ENCODE measurements around the gene CNOT10. TPM values are rescaled to one million over a fixed set of nuclear protein-coding genes. Genes with fewer than 3 reads are reported as not detected.

CNOT10 gene
- total and polyA plus RNA-seq, 4 donors = 14.1 to 57.5 (median 22.1) TPM

DNA sequence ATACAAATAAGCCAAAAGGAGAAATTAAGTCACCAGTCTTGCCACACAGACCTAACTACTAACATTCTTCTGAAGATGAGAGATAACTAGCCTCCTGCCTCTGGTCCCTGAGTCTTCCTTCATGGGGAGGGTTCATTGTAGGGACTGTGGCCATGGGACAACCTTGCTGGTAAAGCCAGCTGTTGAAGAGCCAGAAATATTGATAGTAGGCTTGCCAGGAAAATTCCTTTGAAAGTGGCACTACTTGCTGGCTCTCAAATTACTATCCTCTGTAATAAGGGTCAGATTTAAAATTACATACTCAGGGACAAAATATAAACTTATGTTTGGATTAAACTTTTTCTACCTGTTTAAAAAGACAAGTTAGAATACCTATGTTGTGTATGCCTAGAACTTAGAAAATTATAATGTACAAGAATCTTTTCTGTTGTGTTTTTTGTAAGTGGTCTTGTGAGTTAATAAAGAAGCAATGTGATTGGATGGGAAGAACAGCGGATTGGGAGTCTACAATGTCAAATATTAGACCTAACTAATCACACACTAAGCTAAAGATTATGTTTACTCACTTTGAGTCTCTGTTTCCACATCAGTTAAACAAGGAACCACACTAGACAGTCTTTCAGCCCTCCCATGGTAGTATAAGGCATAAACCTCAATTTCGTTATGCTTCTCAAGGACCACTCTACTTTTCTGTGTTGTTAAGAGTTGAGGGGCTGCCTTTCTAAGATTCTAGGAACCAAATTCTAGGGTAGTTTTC is 72.8 kb downstream of the CNOT10 start:
- Histone ChIP-seq H3K36me3 (ENCODE audit: control insufficient read depth in 4 of 4, insufficient read depth in 4 of 4, low read length in 4 of 4) (peaks cover 1 to 15% (median 7%) of the 10 kb centered on the region in 4 donors), H3K9ac (ENCODE audit: insufficient read depth in 1 of 2, low read length in 2 of 2) (no peak overlapping the region), H3K4me3 (no peak overlapping the region), H3K9me3 (ENCODE audit: control insufficient read depth in 4 of 4, insufficient read depth in 3 of 4, low read length in 3 of 4) (no peaks in the 10 kb centered on the region), H3K27ac (ENCODE audit: low read depth in 1 of 2, low read length in 1 of 2) (no peak overlapping the region), H3K27me3 (ENCODE audit: control insufficient read depth in 3 of 3, insufficient read depth in 3 of 3, low read length in 2 of 3) (no peaks in the 10 kb centered on the region), H3K4me1 (ENCODE audit: control insufficient read depth in 5 of 5, insufficient read depth in 5 of 5, low read length in 5 of 5) (peaks cover 0 to 5% (median 0%) of the 10 kb centered on the region in 5 donors)
- TF ChIP-seq, protein P1, sequence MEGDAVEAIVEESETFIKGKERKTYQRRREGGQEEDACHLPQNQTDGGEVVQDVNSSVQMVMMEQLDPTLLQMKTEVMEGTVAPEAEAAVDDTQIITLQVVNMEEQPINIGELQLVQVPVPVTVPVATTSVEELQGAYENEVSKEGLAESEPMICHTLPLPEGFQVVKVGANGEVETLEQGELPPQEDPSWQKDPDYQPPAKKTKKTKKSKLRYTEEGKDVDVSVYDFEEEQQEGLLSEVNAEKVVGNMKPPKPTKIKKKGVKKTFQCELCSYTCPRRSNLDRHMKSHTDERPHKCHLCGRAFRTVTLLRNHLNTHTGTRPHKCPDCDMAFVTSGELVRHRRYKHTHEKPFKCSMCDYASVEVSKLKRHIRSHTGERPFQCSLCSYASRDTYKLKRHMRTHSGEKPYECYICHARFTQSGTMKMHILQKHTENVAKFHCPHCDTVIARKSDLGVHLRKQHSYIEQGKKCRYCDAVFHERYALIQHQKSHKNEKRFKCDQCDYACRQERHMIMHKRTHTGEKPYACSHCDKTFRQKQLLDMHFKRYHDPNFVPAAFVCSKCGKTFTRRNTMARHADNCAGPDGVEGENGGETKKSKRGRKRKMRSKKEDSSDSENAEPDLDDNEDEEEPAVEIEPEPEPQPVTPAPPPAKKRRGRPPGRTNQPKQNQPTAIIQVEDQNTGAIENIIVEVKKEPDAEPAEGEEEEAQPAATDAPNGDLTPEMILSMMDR (IDR thresholded peaks at IDR 0.05; ENCODE audit: control extremely low read depth, extremely low read depth) = no peak
- 44 to 74% methylated on average over 2 of the region's 2 CpGs for WGBS, 2 donors
- no peak for ATAC-seq (ENCODE audit: insufficient read depth, low FRiP score)
- DNase-seq = peak in 1 of 3 donors; percentile 9

DNA sequence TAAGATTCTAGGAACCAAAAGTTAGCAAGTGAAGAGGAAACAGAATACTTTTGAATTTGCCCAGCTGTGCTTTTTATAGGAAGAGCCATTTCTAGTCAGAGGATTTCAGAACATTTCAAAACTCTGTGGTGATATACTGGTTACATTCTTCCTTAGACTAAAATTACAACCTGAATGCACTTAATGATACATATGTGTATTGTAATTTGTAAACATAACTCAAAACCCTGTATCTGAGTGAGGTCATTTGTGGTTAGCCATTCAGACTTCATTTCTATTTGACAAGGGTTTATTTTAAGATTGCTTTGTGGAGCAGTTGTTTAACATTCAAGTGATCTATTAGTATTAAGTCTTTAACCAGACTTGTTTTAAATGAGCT is 73.4 kb downstream of the CNOT10 start:
- ATAC-seq (ENCODE audit: insufficient read depth, low FRiP score) (no peak), DNase-seq (peak in 1 of 3 donors; percentile 8)
- Histone ChIP-seq H3K9ac (ENCODE audit: insufficient read depth in 1 of 2, low read length in 2 of 2) (no peak overlapping the region), H3K27ac (ENCODE audit: low read depth in 1 of 2, low read length in 1 of 2) (no peak overlapping the region), H3K27me3 (ENCODE audit: control insufficient read depth in 3 of 3, insufficient read depth in 3 of 3, low read length in 2 of 3) (no peaks in the 10 kb centered on the region), H3K4me1 (ENCODE audit: control insufficient read depth in 5 of 5, insufficient read depth in 5 of 5, low read length in 5 of 5) (peaks cover 0 to 5% (median 0%) of the 10 kb centered on the region in 5 donors), H3K4me3 (no peak overlapping the region), H3K9me3 (ENCODE audit: control insufficient read depth in 4 of 4, insufficient read depth in 3 of 4, low read length in 3 of 4) (no peaks in the 10 kb centered on the region), H3K36me3 (ENCODE audit: control insufficient read depth in 4 of 4, insufficient read depth in 4 of 4, low read length in 4 of 4) (peaks cover 1 to 18% (median 10%) of the 10 kb centered on the region in 4 donors)
- TF ChIP-seq, protein P1 (IDR thresholded peaks at IDR 0.05; ENCODE audit: control extremely low read depth, extremely low read depth) = no peak

DNA sequence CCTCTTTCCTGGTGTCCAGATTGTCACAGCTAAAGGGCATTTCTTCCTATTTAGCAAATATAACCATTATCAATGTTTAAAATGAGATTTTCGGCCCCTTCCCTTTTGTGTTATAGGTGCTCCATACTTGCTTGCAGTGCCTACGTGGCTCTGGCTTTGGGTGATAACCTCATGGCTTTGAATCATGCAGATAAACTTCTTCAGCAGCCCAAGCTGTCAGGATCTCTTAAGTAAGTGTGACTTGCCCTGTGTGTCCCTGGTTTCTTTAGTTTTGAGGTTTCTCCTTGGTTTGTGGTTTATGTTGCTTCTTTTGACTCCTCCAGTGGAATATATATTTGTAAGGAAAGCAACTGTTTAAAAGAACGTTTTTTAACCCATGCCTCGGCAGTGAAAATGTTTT is 74.4 kb downstream of the CNOT10 start:
- Histone ChIP-seq H3K27ac (ENCODE audit: low read depth in 1 of 2, low read length in 1 of 2) (no peak overlapping the region), H3K4me3 (no peak overlapping the region), H3K4me1 (ENCODE audit: control insufficient read depth in 5 of 5, insufficient read depth in 5 of 5, low read length in 5 of 5) (peaks cover 0 to 5% (median 0%) of the 10 kb centered on the region in 5 donors), H3K36me3 (ENCODE audit: control insufficient read depth in 4 of 4, insufficient read depth in 4 of 4, low read length in 4 of 4) (peaks cover 2 to 18% (median 11%) of the 10 kb centered on the region in 4 donors), H3K9me3 (ENCODE audit: control insufficient read depth in 4 of 4, insufficient read depth in 3 of 4, low read length in 3 of 4) (no peaks in the 10 kb centered on the region), H3K27me3 (ENCODE audit: control insufficient read depth in 3 of 3, insufficient read depth in 3 of 3, low read length in 2 of 3) (no peaks in the 10 kb centered on the region), H3K9ac (ENCODE audit: insufficient read depth in 1 of 2, low read length in 2 of 2) (no peak overlapping the region)
- 40 to 76% methylated on average over 4 of the region's 4 CpGs for WGBS, 2 donors
- DNase-seq (no peak), ATAC-seq (ENCODE audit: insufficient read depth, low FRiP score) (no peak)
- TF ChIP-seq, protein P1 (IDR thresholded peaks at IDR 0.05; ENCODE audit: control extremely low read depth, extremely low read depth) = no peak

Data from lung (tissue), 12 donors.